GM12878 (cell line): ENCODE results near the gene DAD1. TPM values are rescaled to one million over a fixed set of nuclear protein-coding genes. Genes with fewer than 3 reads are reported as not detected.

Experiments
- ATAC-seq: fragments of 200-7000 bp; cut with Tn5 transposase; 3 replicates; pipeline ENCODE4 v1.9.1; 2020; ENCODE audit warnings: mild to moderate bottlenecking, moderate library complexity
- BruUV-seq: library from RNA; stranded (reverse); fragments of 400-500 nt; replicated peaks from 2 replicates; lab custom pipeline; 2021; lab: Mats Ljungman, UMichigan
- CTCF ChIA-PET: fragments of 300-600 bp; sonication (Branson Sonifier 250); formaldehyde crosslinking; extraction: SDS; loops from one replicate; lab custom pipeline; 2021; ENCODE audit warnings: inconsistent platforms; lab: Yijun Ruan, JAX
- POLR2A ChIA-PET: fragments of 350-600 bp; formaldehyde crosslinking; extraction: SDS; loops from one replicate; lab custom pipeline; 2021; ENCODE audit warnings: inconsistent platforms; lab: Charles Lee
- RAD21 ChIA-PET: fragments of 300-600 bp; sonication (Branson Sonifier 250); formaldehyde crosslinking; loops from one replicate; lab custom pipeline; 2023; ENCODE audit warnings: antibody characterized with exemption; ENCODE audit not compliant: unreplicated experiment; lab: Charles Lee
- SMC1A ChIA-PET: fragments of 300-600 bp; sonication (Branson Sonifier 250); formaldehyde crosslinking; loops from one replicate; lab custom pipeline; 2023; ENCODE audit not compliant: unreplicated experiment, uncharacterized antibody; lab: Charles Lee
- DNase-seq: peaks from one replicate; pipeline ENCODE4 v3.0.0-alpha.2; 2011; ENCODE audit warnings: low read depth, low spot score
- FAIRE-seq: peaks from 3 replicates; lab custom pipeline; 2011; peaks lifted over from hg19 to GRCh38; lab: Jason Lieb, UNC
- H2AFZ ChIP-seq: 2 replicates; pipeline ENCODE4 v1.6.0; 2011; ENCODE audit warnings: low read depth, low read length, control low read depth; ENCODE audit not compliant: control insufficient read depth
- H3K27ac ChIP-seq: 2 replicates; pipeline ENCODE4 v1.5.1; 2011; ENCODE audit warnings: control low read depth; ENCODE audit not compliant: control insufficient read depth, insufficient read depth
- H3K27me3 ChIP-seq, 2 experiments: replicated peaks in 1 of 2; 2 replicates each; pipeline versions ENCODE4 v1.6.0 to v1.6.1; 2011; ENCODE audit warnings: low read length in 1 of 2; ENCODE audit not compliant: control insufficient read depth in 2 of 2, insufficient read depth in 2 of 2
- H3K36me3 ChIP-seq, 2 experiments: 2 replicates each; pipeline ENCODE4 v1.5.1; 2011; ENCODE audit warnings: low read length in 1 of 2; ENCODE audit not compliant: control insufficient read depth in 2 of 2, insufficient read depth in 2 of 2
- H3K4me1 ChIP-seq: 2 replicates; pipeline ENCODE4 v1.6.1; 2011; ENCODE audit warnings: mild to moderate bottlenecking, low read length, moderate library complexity, mixed read lengths; ENCODE audit not compliant: control insufficient read depth, insufficient read depth
- H3K4me2 ChIP-seq: 2 replicates; pipeline ENCODE4 v1.6.0; 2011; ENCODE audit warnings: control low read depth; ENCODE audit not compliant: control insufficient read depth, insufficient read depth
- H3K4me3 ChIP-seq: fragments of 200-600 bp; sonication (generic); 2 replicates; pipeline ENCODE4 v1.5.1; 2016
- H3K79me2 ChIP-seq: 2 replicates; pipeline ENCODE4 v1.6.0; 2011; ENCODE audit warnings: low read length; ENCODE audit not compliant: control insufficient read depth, insufficient read depth
- H3K9ac ChIP-seq: 2 replicates; pipeline ENCODE4 v1.8.0; 2011; ENCODE audit warnings: low read length, control low read depth, mixed read lengths; ENCODE audit not compliant: control insufficient read depth, insufficient read depth
- H3K9me3 ChIP-seq: replicated peaks from 3 replicates; pipeline ENCODE4 v1.5.1; 2011; ENCODE audit warnings: mild to moderate bottlenecking, low read length; ENCODE audit not compliant: control insufficient read depth, insufficient read depth
- H4K20me1 ChIP-seq: 2 replicates; pipeline ENCODE4 v1.6.0; 2011; ENCODE audit not compliant: control insufficient read depth, insufficient read depth
- BCL11A ChIP-seq: IDR thresholded peaks from 2 replicates; pipeline ENCODE4 v1.6.1; 2011; ENCODE audit warnings: low read depth, low read length
- CREM ChIP-seq: IDR thresholded peaks from 2 replicates; pipeline ENCODE4 v1.6.1; 2014; ENCODE audit warnings: antibody characterized with exemption, low read depth
- EGR1 ChIP-seq, 2 experiments: IDR thresholded peaks; 1 replicate in 1 of 2; 2 replicates in 1 of 2; pipeline ENCODE4 v1.6.1; 2011 to 2012; ENCODE audit warnings: low read depth in 2 of 2, low read length in 2 of 2, borderline replicate concordance in 1 of 2, mild to moderate bottlenecking in 1 of 2, moderate library complexity in 1 of 2
- NR2C2 ChIP-seq: IDR thresholded peaks from 2 replicates; pipeline ENCODE4 v1.6.1; 2011; ENCODE audit warnings: borderline replicate concordance, low read depth; ENCODE audit not compliant: control insufficient read depth, insufficient read length
- POLR2AphosphoS5 ChIP-seq: IDR thresholded peaks from 2 replicates; pipeline ENCODE4 v1.6.1; 2011; ENCODE audit warnings: mild to moderate bottlenecking, low read length, inconsistent platforms
- SKIL ChIP-seq: fragments of 450-650 bp; IDR thresholded peaks from 2 replicates; pipeline ENCODE4 v1.6.1; 2017; ENCODE audit warnings: mild to moderate bottlenecking, low read depth, inconsistent platforms; ENCODE audit not compliant: poor library complexity, severe bottlenecking
- SMAD1 ChIP-seq: fragments of 450-650 bp; IDR thresholded peaks from 2 replicates; pipeline ENCODE4 v1.6.1; 2018; ENCODE audit warnings: mild to moderate bottlenecking, low read depth; ENCODE audit not compliant: partially characterized antibody
- SRF ChIP-seq, 2 experiments: IDR thresholded peaks; 2 replicates each; pipeline ENCODE4 v1.6.1; 2011; ENCODE audit warnings: low read depth in 2 of 2, low read length in 2 of 2, mild to moderate bottlenecking in 1 of 2, moderate library complexity in 1 of 2
- YY1 ChIP-seq: IDR thresholded peaks from 2 replicates; pipeline ENCODE4 v1.6.1; 2011; ENCODE audit warnings: low read depth, mild to moderate bottlenecking, low read length
- ZSCAN29 ChIP-seq: fragments of 450-650 bp; IDR thresholded peaks from 2 replicates; pipeline ENCODE4 v1.6.1; 2017; ENCODE audit warnings: mild to moderate bottlenecking, moderate library complexity
- WGBS: methylation state at CpG from one replicate; pipeline ENCODE4 v1.1.6; 2016; ENCODE audit warnings: low lambda C conversion rate; ENCODE audit not compliant: insufficient replicate concordance, insufficient coverage; ENCODE audit errors: missing lambda C conversion rate; 5-methylcytosine and 5-hydroxymethylcytosine counted together
- in situ Hi-C: fragments of 300-500 bp; cut with MboI; formaldehyde crosslinking; loops from 9 replicates; pipeline ENCODE4 v1.14.3; 2018; ENCODE audit warnings: mixed read lengths
- intact Hi-C: fragments of 100-400 bp; cut with micrococcal nuclease; formaldehyde crosslinking; loops from one replicate; pipeline ENCODE4 v1.14.2; 2022; ENCODE audit not compliant: unreplicated experiment
- polyA plus RNA-seq, 11 experiments: library from polyadenylated mRNA; depleted of rRNA in 4 of 11; unstranded in 6 of 11; stranded (reverse) in 5 of 11; fragments of >200 nt; fragmentation: Nextera tagmentation in 4 of 11; fragmentation: Illumina TruSeq in 1 of 11; extraction: Ambion mirVana in 4 of 11; extraction: Trizol in 1 of 11; gene quantifications; 1 replicate in 1 of 11; 2 replicates in 10 of 11; pipeline versions ENCODE4 v1.2.1 to v1.2.3, GENCODE V29; 2011 to 2016; ENCODE audit warnings: inconsistent platforms in 2 of 11, missing spikeins in 2 of 11, low read depth in 1 of 11
- total RNA-seq, 4 experiments: library from RNA; depleted of rRNA in 3 of 4; stranded (reverse); fragments of >200 nt in 3 of 4; fragmentation: Illumina TruSeq in 1 of 4; extraction: Trizol in 1 of 4; gene quantifications; 2 replicates each; pipeline versions ENCODE4 v1.2.1 to v1.2.3, GENCODE V29; 2013 to 2021

The DAD1 gene
- total and polyA plus RNA-seq, 10 of the 15 experiments (the other 5 are each of a cell fraction or from before 2014, with no cell fraction given), result 161 to 920 (median 319) TPM

GRCh38 chr14:22561366-22561660 lies 27.7 kb downstream of the DAD1 start:
- peaks cover 85% of the 10 kb centered on the region for H3K4me1 ChIP-seq
- ChIA-PET POLR2A (interaction anchor here (0.5 to 7.7 kb wide), 11 partner anchors 8 to 176 kb away, joined by 3 to 74 read pairs (median 5); no protein-coding TSS in a partner anchor), CTCF (interaction anchor here (1.1 to 12.5 kb wide), 11 partner anchors 8 to 294 kb away, joined by 3 to 236 read pairs (median 4); no protein-coding TSS in a partner anchor), RAD21 (interaction anchor here (0.9 to 11.3 kb wide), 17 partner anchors 8 to 246 kb away, joined by 3 to 156 read pairs (median 5); no protein-coding TSS in a partner anchor), SMC1A (interaction anchor here (0.6 to 4.9 kb wide), 20 partner anchors 8 to 291 kb away, joined by 3 to 134 read pairs (median 4); partner anchors contain the start of gene SLC7A7)
- H3K9me3 ChIP-seq, result no peaks in the 10 kb centered on the region
- peak overlapping the region; percentile 42 for H3K9ac ChIP-seq
- no peak overlapping the region for H2AFZ ChIP-seq
- peak overlapping the region; percentile 33; the same call in 1 of the 2 replicates for H3K4me3 ChIP-seq
- DNase-seq, result no peak
- FAIRE-seq, result no peak
- peaks cover 0 to 3% of the 10 kb centered on the region in 2 experiments; a peak in 2 of 4 replicates for H3K36me3 ChIP-seq
- H3K4me2 ChIP-seq, result peak overlapping the region; percentile 2; the same call in 1 of the 2 replicates
- H3K27me3 ChIP-seq, result no peaks in the 10 kb centered on the region
- H4K20me1 ChIP-seq, result no peaks in the 10 kb centered on the region
- intact Hi-C loops (no loop called here), in situ Hi-C loops (no loop called here)
- ATAC-seq, result no peak
- WGBS, result 0% methylated on average over 3 of the region's 3 CpGs
- TF ChIP-seq ZSCAN29, result no peak
- TF ChIP-seq YY1, result no peak
- no peak for TF ChIP-seq SMAD1
- no TSS peak for BruUV-seq
- peaks cover 9% of the 10 kb centered on the region for H3K79me2 ChIP-seq
- H3K27ac ChIP-seq, result peak overlapping the region; percentile 97

DNA sequence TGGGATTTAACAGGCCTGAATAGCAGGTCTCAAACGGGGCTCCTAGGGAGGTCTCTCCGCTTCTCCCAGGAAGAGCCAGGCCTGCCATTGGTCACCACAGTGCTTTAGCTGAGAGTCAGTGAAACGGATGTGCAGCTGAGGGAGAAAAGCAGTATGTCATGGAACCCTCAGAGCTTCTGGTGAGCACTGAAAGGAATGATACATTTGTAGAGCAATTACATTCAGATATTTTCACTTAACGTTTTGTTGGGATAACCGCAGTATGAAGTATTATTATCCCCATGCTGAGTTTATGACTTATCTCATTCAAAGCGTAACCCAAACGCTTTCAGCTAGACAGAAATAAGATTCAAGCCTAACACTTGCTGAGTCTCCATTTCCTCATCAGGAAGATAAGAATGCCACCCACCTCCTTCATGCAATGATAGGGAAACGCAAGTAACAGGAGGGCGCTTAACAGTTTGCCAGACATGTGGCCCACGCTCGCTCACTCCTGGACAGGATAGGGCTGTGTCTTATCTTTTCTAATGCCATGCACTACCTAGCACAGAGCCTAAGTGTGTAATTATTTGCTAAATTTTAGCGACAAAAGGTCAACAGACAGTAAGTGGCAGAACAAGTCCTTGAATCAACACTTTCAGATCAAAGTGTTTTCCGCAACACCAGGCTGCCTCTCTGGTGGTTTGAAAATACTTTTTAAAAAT lies 28.2 kb downstream of the DAD1 start:
- DNase-seq (no peak), FAIRE-seq (no peak), ATAC-seq (no peak)
- RAD21 ChIA-PET, result interaction anchor here (0.7 to 11.3 kb wide), 22 partner anchors 9 to 292 kb away, joined by 3 to 156 read pairs (median 5); no protein-coding TSS in a partner anchor
- peaks cover 0 to 3% of the 10 kb centered on the region in 2 experiments; a peak in 2 of 4 replicates for H3K36me3 ChIP-seq
- in situ Hi-C loops (no loop called here), intact Hi-C loops (no loop called here)
- no peaks in the 10 kb centered on the region for H3K9me3 ChIP-seq
- H4K20me1 ChIP-seq, result no peaks in the 10 kb centered on the region
- peak overlapping the region; percentile 97 for H3K27ac ChIP-seq
- CTCF ChIA-PET, result interaction anchor here (0.6 to 12.5 kb wide), 19 partner anchors 9 to 508 kb away, joined by 3 to 236 read pairs (median 4); no protein-coding TSS in a partner anchor
- H3K4me3 ChIP-seq, result no peak overlapping the region
- POLR2A ChIA-PET, result interaction anchor here (0.5 to 7.7 kb wide), 13 partner anchors 8 to 206 kb away, joined by 3 to 74 read pairs (median 5); partner anchors contain the start of gene OXA1L
- TF ChIP-seq CREM (no peak), POLR2AphosphoS5 (0 out of 2 replicates have a peak, but pooled peaks have one; percentile 8), BCL11A (no peak), SKIL (no peak), SRF (IDR thresholded peaks at IDR 0.05; ENCODE audit: low read depth in 2 of 2, low read length in 2 of 2) (no peak), NR2C2 (no peak), EGR1 (IDR thresholded peaks at IDR 0.05; ENCODE audit: borderline replicate concordance in 1 of 2, low read depth in 2 of 2, low read length in 2 of 2) (no peak)
- peaks cover 6% of the 10 kb centered on the region for H3K79me2 ChIP-seq
- SMC1A ChIA-PET, result interaction anchor here (0.6 to 4.9 kb wide), 24 partner anchors 8 to 292 kb away, joined by 3 to 134 read pairs (median 4); partner anchors contain the start of gene SLC7A7
- WGBS, result 61% methylated on average over 13 of the region's 13 CpGs
- H3K4me1 ChIP-seq, result peaks cover 83% of the 10 kb centered on the region
- no peaks in the 10 kb centered on the region for H3K27me3 ChIP-seq
- peak overlapping the region; percentile 2; the same call in 1 of the 2 replicates for H3K4me2 ChIP-seq
- no TSS peak for BruUV-seq
- peak overlapping the region; percentile 42 for H3K9ac ChIP-seq
- no peak overlapping the region for H2AFZ ChIP-seq
